MM.1S (cell line): ENCODE results near the gene ZGPAT.

Source experiments
- DNase-seq: peaks from one replicate; pipeline ENCODE4 v3.0.0-alpha.2; 2015
- H2AFZ ChIP-seq: fragments of 300-600 bp; sonication (generic); 2 replicates; pipeline ENCODE4 v1.6.0; 2016; ENCODE audit warnings: antibody characterized with exemption, low read length
- H3F3A ChIP-seq: fragments of 300-600 bp; sonication (generic); 2 replicates; pipeline ENCODE4 v1.6.1; 2016; ENCODE audit warnings: mild to moderate bottlenecking, antibody characterized with exemption, low read length, moderate library complexity, mixed read lengths; ENCODE audit not compliant: insufficient read depth
- H3K27ac ChIP-seq: fragments of 300-600 bp; sonication (generic); 2 replicates; pipeline ENCODE4 v1.5.1; 2016; ENCODE audit warnings: mild to moderate bottlenecking, low read length
- H3K27me3 ChIP-seq: fragments of 300-600 bp; sonication (generic); replicated peaks from 2 replicates; pipeline ENCODE4 v1.6.0; 2016; ENCODE audit warnings: low read length; ENCODE audit not compliant: insufficient read depth
- H3K36me3 ChIP-seq: fragments of 300-600 bp; sonication (generic); replicated peaks from 2 replicates; pipeline ENCODE4 v1.6.1; 2016; ENCODE audit warnings: mild to moderate bottlenecking, low read length, mixed read lengths; ENCODE audit not compliant: insufficient read depth
- H3K4me1 ChIP-seq: fragments of 300-600 bp; sonication (generic); 2 replicates; pipeline ENCODE4 v1.6.1; 2016; ENCODE audit warnings: low read length, mixed read lengths
- H3K4me2 ChIP-seq: fragments of 300-600 bp; sonication (generic); 2 replicates; pipeline ENCODE4 v1.6.0; 2016; ENCODE audit warnings: low read depth, low read length
- H3K4me3 ChIP-seq: fragments of 300-600 bp; sonication (generic); 2 replicates; pipeline ENCODE4 v1.5.1; 2016; ENCODE audit warnings: low read length, mixed read lengths
- H3K79me2 ChIP-seq: fragments of 300-600 bp; sonication (generic); 2 replicates; pipeline ENCODE4 v1.6.1; 2016; ENCODE audit warnings: mixed run types, low read length, mixed read lengths
- H3K9ac ChIP-seq: fragments of 300-600 bp; sonication (generic); 2 replicates; pipeline ENCODE4 v1.6.1; 2016; ENCODE audit warnings: low read length, mixed read lengths
- H3K9me2 ChIP-seq: fragments of 300-600 bp; sonication (generic); replicated peaks from 2 replicates; pipeline ENCODE4 v1.6.1; 2016; ENCODE audit warnings: mild to moderate bottlenecking, low read length, mixed read lengths; ENCODE audit not compliant: insufficient read depth
- H3K9me3 ChIP-seq: fragments of 300-600 bp; sonication (generic); replicated peaks from 2 replicates; pipeline ENCODE4 v1.6.1; 2016; ENCODE audit warnings: mild to moderate bottlenecking, low read length, mixed read lengths; ENCODE audit not compliant: insufficient read depth
- H4K20me1 ChIP-seq: fragments of 300-600 bp; sonication (generic); 2 replicates; pipeline ENCODE4 v1.6.1; 2016; ENCODE audit warnings: mild to moderate bottlenecking, low read length, moderate library complexity, mixed read lengths; ENCODE audit not compliant: insufficient read depth
- CTCF ChIP-seq: fragments of 300-600 bp; sonication (generic); IDR thresholded peaks from 2 replicates; pipeline ENCODE4 v1.5.1; 2016; ENCODE audit warnings: antibody characterized with exemption, low read length, mixed read lengths
- EZH2 ChIP-seq: fragments of 300-600 bp; sonication (generic); optimal IDR thresholded peaks from 2 replicates; pipeline ENCODE3; 2017; ENCODE audit warnings: low read depth, mild to moderate bottlenecking, antibody characterized with exemption, low read length, mixed read lengths
- EZH2phosphoT487 ChIP-seq: fragments of 300-600 bp; sonication (generic); IDR thresholded peaks from 2 replicates; pipeline ENCODE4 v1.6.1; 2018; ENCODE audit warnings: antibody characterized with exemption, low read length

Gene ZGPAT

GRCh38 chr20:63700199-63701050 is 7.4 kb upstream of the ZGPAT start:
- no peaks in the 10 kb centered on the region for H3K4me1 ChIP-seq
- no peak overlapping the region for H2AFZ ChIP-seq
- peaks cover 15% of the 10 kb centered on the region for H3K79me2 ChIP-seq
- H4K20me1 ChIP-seq = no peaks in the 10 kb centered on the region
- no peak for DNase-seq
- H3K9me3 ChIP-seq = no peaks in the 10 kb centered on the region
- H3F3A ChIP-seq = no peaks in the 10 kb centered on the region; the same call in 1 of the 2 replicates
- no peaks in the 10 kb centered on the region for H3K27me3 ChIP-seq
- H3K27ac ChIP-seq = no peak overlapping the region
- no peak overlapping the region for H3K4me3 ChIP-seq
- H3K36me3 ChIP-seq = no peaks in the 10 kb centered on the region; the same call in 1 of the 2 replicates
- H3K4me2 ChIP-seq = no peak overlapping the region
- H3K9ac ChIP-seq = no peak overlapping the region
- TF ChIP-seq CTCF (no peak), EZH2 (no peak), EZH2phosphoT487 (no peak)
- no peaks in the 10 kb centered on the region for H3K9me2 ChIP-seq

- Histone ChIP-seq H2AFZ (no peak overlapping the region), H3K36me3 (no peaks in the 10 kb centered on the region; the same call in 1 of the 2 replicates), H3K79me2 (peaks cover 21% of the 10 kb centered on the region), H3K4me1 (no peaks in the 10 kb centered on the region), H3F3A (no peaks in the 10 kb centered on the region; the same call in 1 of the 2 replicates), H3K4me2 (no peak overlapping the region), H3K27me3 (no peaks in the 10 kb centered on the region), H3K9ac (no peak overlapping the region), H3K4me3 (no peak overlapping the region), H3K9me2 (no peaks in the 10 kb centered on the region), H3K9me3 (no peaks in the 10 kb centered on the region), H3K27ac (no peak overlapping the region), H4K20me1 (no peaks in the 10 kb centered on the region)
- no peak for TF ChIP-seq EZH2
- no peak for TF ChIP-seq EZH2phosphoT487
- TF ChIP-seq CTCF = no peak
- no peak for DNase-seq
These were observed 6.8 kb upstream of the ZGPAT start for GRCh38 chr20:63701051-63701328.

GRCh38 chr20:63701329-63702035 is 6.4 kb upstream of the ZGPAT start:
- TF ChIP-seq CTCF (no peak), EZH2 (no peak), EZH2phosphoT487 (no peak)
- Histone ChIP-seq H3K9me2 (no peaks in the 10 kb centered on the region), H3K4me3 (no peak overlapping the region), H3K36me3 (no peaks in the 10 kb centered on the region; the same call in 1 of the 2 replicates), H3K4me2 (no peak overlapping the region), H3K27ac (no peak overlapping the region), H3K27me3 (no peaks in the 10 kb centered on the region), H3K79me2 (peaks cover 26% of the 10 kb centered on the region), H3F3A (peaks cover under 1% of the 10 kb centered on the region; the same call in 1 of the 2 replicates), H4K20me1 (peaks cover 3% of the 10 kb centered on the region; the same call in 1 of the 2 replicates), H3K9ac (no peak overlapping the region), H3K4me1 (peaks cover 4% of the 10 kb centered on the region), H2AFZ (no peak overlapping the region), H3K9me3 (no peaks in the 10 kb centered on the region)
- DNase-seq = no peak
